HG03097 (cell line): ENCODE data around the gene KERA.
"Not testable (repeated sequence)": the region's sequence is repeated elsewhere in the genome, so short reads cannot be mapped to it uniquely, and the experiment has no call there.

Source experiments
- ATAC-seq: cut with Tn5 transposase; IDR thresholded peaks from one replicate; pipeline ENCODE4 v1.9.1; 2021; ENCODE audit not compliant: unreplicated experiment, low FRiP score

Gene KERA

GRCh38 chr12:91057368-91058165, at the start of gene KERA:
KERA (minus strand) TSS chr12:91058024; CDS start chr12:91056281, 1,743 bp downstream.
- ATAC-seq = no peak

GRCh38 chr12:91106283-91106682, 48.5 kb upstream of the KERA start:
- ATAC-seq = no peak

GRCh38 chr12:91105807-91106206, 48.0 kb upstream of the KERA start:
- no peak for ATAC-seq

- no peak for ATAC-seq
Observed at GRCh38 chr12:91104812-91105466, 47.1 kb upstream of the KERA start.

- no peak for ATAC-seq
Observed at GRCh38 chr12:91103624-91104023, 45.8 kb upstream of the KERA start.

GRCh38 chr12:91103101-91103500, 45.3 kb upstream of the KERA start:
- no peak for ATAC-seq

- no peak for ATAC-seq
Observed at GRCh38 chr12:91100906-91101305, 43.1 kb upstream of the KERA start.

- ATAC-seq = no peak
Observed at GRCh38 chr12:91099836-91100235, 42.0 kb upstream of the KERA start.

- no peak for ATAC-seq
Observed at GRCh38 chr12:91099341-91099740, 41.5 kb upstream of the KERA start.

GRCh38 chr12:91098941-91099340, 41.1 kb upstream of the KERA start:
- ATAC-seq = no peak

- no peak for ATAC-seq
Observed at GRCh38 chr12:91098461-91098860, 40.6 kb upstream of the KERA start.

GRCh38 chr12:91094957-91095356, 37.1 kb upstream of the KERA start:
- ATAC-seq = no peak

- no peak for ATAC-seq
Observed at GRCh38 chr12:91094032-91094662, 36.3 kb upstream of the KERA start.

GRCh38 chr12:91093341-91093740, 35.5 kb upstream of the KERA start:
- ATAC-seq = no peak

GRCh38 chr12:91091916-91092715, 34.3 kb upstream of the KERA start:
- no peak for ATAC-seq

GRCh38 chr12:91089953-91090352, 32.1 kb upstream of the KERA start:
- ATAC-seq = not testable (repeated sequence)

- no peak for ATAC-seq
Observed at GRCh38 chr12:91080041-91080440, 22.2 kb upstream of the KERA start.

GRCh38 chr12:91078501-91078900, 20.7 kb upstream of the KERA start:
- no peak for ATAC-seq

GRCh38 chr12:91077228-91077954, 19.6 kb upstream of the KERA start:
- ATAC-seq = no peak

GRCh38 chr12:91074851-91075250, 17.0 kb upstream of the KERA start:
- no peak for ATAC-seq
